Mesothelial cell of epicardium (in vitro differentiated cells): ENCODE data around the gene NGRN. TPM values are rescaled to one million over a fixed set of nuclear protein-coding genes. Genes with fewer than 3 reads are reported as not detected.

Source experiments
- DNase-seq, 2 experiments: peaks; one replicate each; pipeline ENCODE4 v3.0.0; 2021; ENCODE audit warnings: low spot score in 2 of 2; ENCODE audit not compliant: unreplicated experiment in 2 of 2
- H3K27ac Mint-ChIP-seq: 2 replicates; pipeline ENCODE4 v1.8.0; 2021; ENCODE audit warnings: mixed read lengths
- H3K27me3 Mint-ChIP-seq: 2 replicates; pipeline ENCODE4 v1.8.0; 2021; ENCODE audit warnings: low read depth, mixed read lengths
- H3K36me3 Mint-ChIP-seq: 2 replicates; pipeline ENCODE4 v1.8.0; 2021; ENCODE audit warnings: mixed read lengths
- H3K4me1 Mint-ChIP-seq: 2 replicates; pipeline ENCODE4 v1.8.0; 2021; ENCODE audit warnings: mixed read lengths
- H3K4me3 Mint-ChIP-seq: 2 replicates; pipeline ENCODE4 v1.8.0; 2021; ENCODE audit warnings: mild to moderate bottlenecking, moderate library complexity, mixed read lengths
- H3K9me3 Mint-ChIP-seq: 2 replicates; pipeline ENCODE4 v1.8.0; 2021; ENCODE audit warnings: mixed read lengths
- CTCF ChIP-seq: fragments of 200-600 bp; sonication (generic); IDR thresholded peaks from one replicate; pipeline ENCODE4 v1.5.0; 2021; ENCODE audit warnings: antibody characterized with exemption; ENCODE audit not compliant: unreplicated experiment
- total RNA-seq: library from RNA; stranded (reverse); gene quantifications from 3 replicates; pipeline ENCODE4 v1.2.1, GENCODE V29; 2021

The NGRN gene
- total RNA-seq, 1 donor from 2014 or later, result 93.4 TPM

DNA sequence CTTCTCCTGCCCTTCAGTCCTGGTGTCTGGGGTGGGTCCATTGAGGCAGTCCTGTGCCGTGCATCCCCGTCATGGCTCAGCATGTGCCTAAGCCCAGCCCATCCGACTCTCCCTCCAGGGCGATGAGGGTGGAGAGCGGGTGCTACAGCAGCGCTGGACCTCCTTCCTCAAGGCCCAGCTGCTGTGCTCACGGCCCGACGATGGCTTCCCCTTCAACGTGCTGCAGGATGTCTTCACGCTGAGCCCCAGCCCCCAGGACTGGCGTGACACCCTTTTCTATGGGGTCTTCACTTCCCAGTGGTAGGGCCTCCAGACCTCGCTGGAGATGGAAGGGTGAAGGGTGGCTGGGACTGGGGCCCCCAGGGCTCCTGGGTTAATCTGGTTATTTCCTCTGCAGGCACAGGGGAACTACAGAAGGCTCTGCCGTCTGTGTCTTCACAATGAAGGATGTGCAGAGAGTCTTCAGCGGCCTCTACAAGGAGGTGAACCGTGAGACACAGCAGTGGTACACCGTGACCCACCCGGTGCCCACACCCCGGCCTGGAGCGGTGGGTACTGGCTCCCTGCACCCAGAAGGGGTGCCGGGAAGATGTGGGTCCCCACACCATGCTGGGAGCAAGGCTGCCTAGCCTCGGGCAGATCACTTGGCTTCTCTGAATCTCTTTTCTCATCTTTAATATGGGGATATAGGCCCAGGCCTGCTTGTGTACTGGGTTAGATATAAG, 41.9 kb upstream of the NGRN start:
- no peak for TF ChIP-seq CTCF
- peaks cover 7% of the 10 kb centered on the region for H3K36me3 Mint-ChIP-seq
- H3K27me3 Mint-ChIP-seq, result no peaks in the 10 kb centered on the region
- no peaks in the 10 kb centered on the region for H3K4me1 Mint-ChIP-seq
- no peak overlapping the region for H3K4me3 Mint-ChIP-seq
- H3K27ac Mint-ChIP-seq, result no peak overlapping the region
- DNase-seq, result no peak
- H3K9me3 Mint-ChIP-seq, result no peaks in the 10 kb centered on the region

DNA sequence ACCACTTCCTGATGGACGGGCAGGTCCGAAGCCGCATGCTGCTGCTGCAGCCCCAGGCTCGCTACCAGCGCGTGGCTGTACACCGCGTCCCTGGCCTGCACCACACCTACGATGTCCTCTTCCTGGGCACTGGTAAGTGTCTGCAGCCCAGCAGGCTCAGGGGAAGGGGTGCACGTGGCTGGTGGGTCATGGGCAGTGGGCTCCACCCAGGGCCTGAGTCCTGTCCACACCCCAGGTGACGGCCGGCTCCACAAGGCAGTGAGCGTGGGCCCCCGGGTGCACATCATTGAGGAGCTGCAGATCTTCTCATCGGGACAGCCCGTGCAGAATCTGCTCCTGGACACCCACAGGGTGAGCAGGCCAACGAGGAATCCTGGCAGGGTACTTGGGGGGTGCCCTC, 40.4 kb upstream of the NGRN start:
- no peaks in the 10 kb centered on the region for H3K27me3 Mint-ChIP-seq
- no peak for DNase-seq
- H3K4me1 Mint-ChIP-seq, result no peaks in the 10 kb centered on the region
- TF ChIP-seq CTCF, result no peak
- H3K36me3 Mint-ChIP-seq, result peaks cover 17% of the 10 kb centered on the region
- H3K27ac Mint-ChIP-seq, result no peak overlapping the region
- H3K4me3 Mint-ChIP-seq, result no peak overlapping the region
- no peaks in the 10 kb centered on the region for H3K9me3 Mint-ChIP-seq

DNA sequence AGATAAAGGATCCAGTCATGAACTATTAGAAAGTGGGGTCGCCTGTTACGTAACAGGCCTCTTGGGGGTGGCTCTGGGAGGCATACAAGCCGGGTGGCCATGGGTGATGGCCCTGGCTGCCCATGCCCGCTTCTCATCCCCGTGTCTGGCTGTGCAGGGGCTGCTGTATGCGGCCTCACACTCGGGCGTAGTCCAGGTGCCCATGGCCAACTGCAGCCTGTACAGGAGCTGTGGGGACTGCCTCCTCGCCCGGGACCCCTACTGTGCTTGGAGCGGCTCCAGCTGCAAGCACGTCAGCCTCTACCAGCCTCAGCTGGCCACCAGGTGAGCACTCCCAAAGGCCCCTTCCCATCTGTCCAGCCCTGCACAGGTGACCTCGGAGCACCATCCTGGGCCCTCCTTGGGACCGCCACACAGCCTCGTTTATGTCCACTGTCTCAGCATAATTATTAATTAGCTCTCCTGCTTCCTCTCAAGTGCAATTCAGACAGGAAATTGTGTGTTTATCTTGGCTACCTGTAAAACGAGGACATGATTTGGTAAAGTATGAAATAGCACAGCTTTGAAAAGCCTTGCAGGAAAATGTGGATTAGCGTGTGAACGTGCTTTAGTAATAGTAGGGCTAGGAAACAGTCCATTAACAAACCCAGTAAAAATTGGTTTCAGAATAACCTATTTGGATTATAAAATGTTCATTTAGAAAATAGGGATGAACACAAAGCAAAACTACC, 39.8 kb upstream of the NGRN start:
- H3K27ac Mint-ChIP-seq, result no peak overlapping the region
- DNase-seq, result no peak
- H3K4me1 Mint-ChIP-seq, result no peaks in the 10 kb centered on the region
- no peak overlapping the region for H3K4me3 Mint-ChIP-seq
- peaks cover 17% of the 10 kb centered on the region for H3K36me3 Mint-ChIP-seq
- no peak for TF ChIP-seq CTCF
- H3K27me3 Mint-ChIP-seq, result no peaks in the 10 kb centered on the region
- no peaks in the 10 kb centered on the region for H3K9me3 Mint-ChIP-seq

DNA sequence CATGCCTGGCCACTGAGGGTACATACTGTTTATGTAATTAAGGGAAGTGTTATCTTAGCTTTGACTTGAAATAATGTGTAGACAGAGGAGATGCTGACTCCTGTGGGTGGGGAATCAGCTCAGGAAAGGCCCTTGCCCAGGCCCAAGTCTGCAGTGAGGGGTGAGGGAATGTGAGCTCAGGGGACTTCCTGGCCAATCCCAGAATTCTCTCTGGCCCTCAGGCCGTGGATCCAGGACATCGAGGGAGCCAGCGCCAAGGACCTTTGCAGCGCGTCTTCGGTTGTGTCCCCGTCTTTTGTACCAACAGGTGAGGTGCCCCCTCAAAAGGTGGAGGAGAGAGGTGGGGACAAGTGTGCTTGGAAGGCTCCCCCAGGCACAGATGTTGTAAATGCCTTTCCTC, 38.1 kb upstream of the NGRN start:
- H3K27me3 Mint-ChIP-seq, result no peaks in the 10 kb centered on the region
- no peaks in the 10 kb centered on the region for H3K9me3 Mint-ChIP-seq
- no peaks in the 10 kb centered on the region for H3K4me1 Mint-ChIP-seq
- H3K4me3 Mint-ChIP-seq, result no peak overlapping the region
- H3K36me3 Mint-ChIP-seq, result peaks cover 17% of the 10 kb centered on the region
- no peak for TF ChIP-seq CTCF
- DNase-seq, result no peak
- no peak overlapping the region for H3K27ac Mint-ChIP-seq

GRCh38 chr15:90227816-90228772, 37.4 kb upstream of the NGRN start:
- Mint-ChIP-seq H3K9me3 (no peaks in the 10 kb centered on the region), H3K4me3 (no peak overlapping the region), H3K27ac (no peak overlapping the region), H3K36me3 (peaks cover 17% of the 10 kb centered on the region), H3K4me1 (peaks cover 3% of the 10 kb centered on the region), H3K27me3 (no peaks in the 10 kb centered on the region)
- no peak for TF ChIP-seq CTCF
- DNase-seq, result no peak
